K562 (cell line): ENCODE results near the gene SURF6. TPM values are rescaled to one million over a fixed set of nuclear protein-coding genes. Genes with fewer than 3 reads are reported as not detected.

ENCODE experiments used
- ATF1 ChIP-seq, 2 experiments: fragments of 450-650 bp in 1 of 2; IDR thresholded peaks; 2 replicates each; pipeline ENCODE4 v1.6.1; 2016; ENCODE audit warnings: missing compliant biosample characterization in 1 of 2, missing genetic modification characterization in 1 of 2
- FOXM1 ChIP-seq, 2 experiments: fragments of 450-650 bp in 1 of 2; sonication (generic) in 1 of 2; formaldehyde crosslinking in 1 of 2; IDR thresholded peaks; 2 replicates each; pipeline versions ENCODE4 v1.6.1 to v1.9.0; 2017 to 2022; ENCODE audit warnings: low read depth in 2 of 2, mild to moderate bottlenecking in 2 of 2, missing genetic modification reagents in 1 of 2, moderate library complexity in 1 of 2
- HIVEP1 ChIP-seq: fragments of 250-450 bp; sonication (Bioruptor Pico); IDR thresholded peaks from 2 replicates; pipeline ENCODE4 v1.4.0; 2020; ENCODE audit warnings: mild to moderate bottlenecking
- HNRNPL ChIP-seq: fragments of 200-400 bp; formaldehyde crosslinking; IDR thresholded peaks from 2 replicates; pipeline ENCODE4 v1.6.1; 2017; ENCODE audit warnings: low read depth, mild to moderate bottlenecking, low read length
- KLF13 ChIP-seq: fragments of 450-650 bp; IDR thresholded peaks from 2 replicates; pipeline ENCODE4 v1.6.1; 2016; ENCODE audit warnings: missing genetic modification characterization, low read depth, mild to moderate bottlenecking, missing compliant biosample characterization, moderate library complexity, borderline replicate concordance
- MAFK ChIP-seq: IDR thresholded peaks from 2 replicates; pipeline ENCODE4 v1.6.1; 2011; ENCODE audit warnings: low read length, improper control_type of control experiment
- NRF1 ChIP-seq, 2 experiments: fragments of 450-650 bp; IDR thresholded peaks in 1 of 2; conservative IDR thresholded peaks in 1 of 2; 2 replicates each; pipeline ENCODE4 v1.6.1; 2014; ENCODE audit warnings: mild to moderate bottlenecking in 2 of 2
- PML ChIP-seq: IDR thresholded peaks from 2 replicates; pipeline ENCODE4 v1.6.1; 2012; ENCODE audit warnings: low read length, inconsistent platforms
- POLR2B ChIP-seq: fragments of 450-650 bp; IDR thresholded peaks from 2 replicates; pipeline ENCODE4 v1.6.1; 2018; ENCODE audit warnings: low read depth; ENCODE audit not compliant: partially characterized antibody
- SAP30 ChIP-seq: fragments of 200-600 bp; sonication (generic); IDR thresholded peaks from 2 replicates; pipeline ENCODE4 v1.6.1; 2012; ENCODE audit warnings: borderline replicate concordance, low read depth, mild to moderate bottlenecking, moderate library complexity, low read length, control low read depth, inconsistent platforms; ENCODE audit not compliant: insufficient read depth, poor library complexity, severe bottlenecking
- SMAD1 ChIP-seq: fragments of 150-350 bp; IDR thresholded peaks from 2 replicates; pipeline ENCODE4 v1.6.1; 2014; ENCODE audit warnings: low read length, low read depth; ENCODE audit not compliant: partially characterized antibody
- ZNF197 ChIP-seq: fragments of 200-800 bp; sonication (Bioruptor generic); IDR thresholded peaks from 2 replicates; pipeline ENCODE4 v1.6.1; 2016; ENCODE audit warnings: low read depth, missing genetic modification characterization, missing compliant biosample characterization
- ZNF507 ChIP-seq: conservative IDR thresholded peaks from 2 replicates; pipeline ENCODE4 v1.6.1; 2017; ENCODE audit warnings: missing genetic modification characterization, missing compliant biosample characterization
- ZNF75A ChIP-seq: fragments of 450-650 bp; formaldehyde crosslinking; IDR thresholded peaks from 2 replicates; pipeline ENCODE4 v1.4.0; 2020; ENCODE audit warnings: mild to moderate bottlenecking
- polyA plus RNA-seq, 8 experiments: library from polyadenylated mRNA; depleted of rRNA in 4 of 8; stranded (reverse) in 5 of 8; unstranded in 3 of 8; fragments of >200 nt; fragmentation: Nextera tagmentation in 2 of 8; fragmentation: Illumina TruSeq in 1 of 8; extraction: Ambion mirVana in 2 of 8; extraction: Trizol in 1 of 8; gene quantifications; 2 replicates each; pipeline versions ENCODE4 v1.2.1 to v1.2.3, GENCODE V29; 2011 to 2014; ENCODE audit warnings: inconsistent platforms in 1 of 8, missing spikeins in 1 of 8
- total RNA-seq, 7 experiments: library from RNA; depleted of rRNA in 6 of 7; stranded (reverse); fragments of >200 nt in 6 of 7; fragmentation: Illumina TruSeq in 2 of 7; extraction: Trizol in 2 of 7; gene quantifications; 2 replicates each; pipeline versions ENCODE4 v1.2.1 to v1.2.3, GENCODE V29; 2011 to 2021; ENCODE audit warnings: low replicate concordance in 1 of 7
- TF ChIP-seq, protein P1 (sequence below): sonication (generic); formaldehyde crosslinking; IDR thresholded peaks from 2 replicates; pipeline ENCODE4 v1.8.0; 2022; ENCODE audit warnings: mild to moderate bottlenecking, missing genetic modification reagents
- TF ChIP-seq, protein P2 (sequence below): fragments of 450-650 bp; formaldehyde crosslinking; IDR thresholded peaks from 2 replicates; pipeline ENCODE4 v1.4.0; 2020; ENCODE audit warnings: mild to moderate bottlenecking, moderate library complexity
- TF ChIP-seq, protein P3 (sequence below): fragments of 450-650 bp; formaldehyde crosslinking; IDR thresholded peaks from 2 replicates; pipeline ENCODE4 v1.4.0; 2020; ENCODE audit warnings: mild to moderate bottlenecking, moderate library complexity
- TF ChIP-seq, protein P4 (sequence below): sonication (generic); formaldehyde crosslinking; IDR thresholded peaks from 2 replicates; pipeline ENCODE4 v1.8.1; 2023; ENCODE audit warnings: mild to moderate bottlenecking, missing genetic modification reagents, moderate library complexity
- TF ChIP-seq, protein P5 (sequence below): fragments of 450-650 bp; IDR thresholded peaks from 2 replicates; pipeline ENCODE4 v1.6.1; 2016

SURF6 gene
- total and polyA plus RNA-seq, 9 of the 15 experiments (the other 6 are each of a cell fraction or from before 2014, with no cell fraction given): 1.4 to 68.3 (median 14.7) TPM

DNA sequence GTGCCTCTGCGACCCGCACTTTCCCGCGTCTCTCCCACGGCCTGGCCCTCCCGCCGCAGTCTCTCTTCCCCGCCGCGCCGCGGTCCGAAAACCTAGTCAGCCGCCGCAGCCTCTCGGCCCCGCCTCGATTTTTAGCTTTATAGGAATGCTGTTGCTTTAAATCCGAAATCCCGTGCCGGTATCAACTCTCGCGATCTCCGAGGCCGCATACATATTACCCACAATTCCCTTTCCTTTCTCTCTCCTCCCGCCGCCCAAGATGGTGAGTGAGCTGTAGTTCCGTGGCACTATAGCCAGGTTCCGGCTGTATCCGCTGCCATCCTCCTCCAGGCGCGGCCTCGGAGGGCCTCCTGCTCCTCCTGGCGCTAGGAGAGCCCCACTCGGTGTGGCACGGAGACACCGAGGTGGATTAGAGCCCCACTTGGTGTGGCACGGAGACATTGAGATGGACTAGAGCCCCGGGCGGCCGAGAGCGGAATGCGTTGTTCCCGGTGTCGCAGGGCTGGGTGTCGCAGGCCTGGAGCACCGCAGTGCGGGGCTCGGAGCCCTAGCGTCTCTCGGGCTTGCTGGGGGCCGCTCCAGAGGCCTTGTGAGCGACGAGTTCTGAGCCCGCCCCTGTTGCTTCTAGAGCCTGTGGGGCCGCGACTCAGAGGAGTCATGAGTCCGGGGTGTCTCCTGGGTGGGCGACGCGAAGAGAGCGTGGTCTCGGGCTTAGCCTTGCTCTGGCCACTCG lies 12.2 kb upstream of the SURF6 start, which contains the start of the genes MED22 and RPL7A (continued):
- TF ChIP-seq NRF1 (conservative IDR thresholded peaks at IDR 0.05 in 1 of 2, IDR thresholded peaks at IDR 0.05 in 1 of 2) (0 out of 4 replicates have a peak, but pooled peaks of 1 of the 2 experiments have one; percentile 8), POLR2B (peak; percentile 99), PML (peak; percentile 93), MAFK (no peak), SMAD1 (peak; percentile 89), SAP30 (peak; percentile 55), FOXM1 (IDR thresholded peaks at IDR 0.05; ENCODE audit: low read depth) (peak; percentile 77), FOXM1 (CRISPR knock-in tag; IDR thresholded peaks at IDR 0.05; ENCODE audit: low read depth) (no peak), ZNF75A (CRISPR knock-in tag) (no peak), ATF1 (CRISPR knock-in tag; IDR thresholded peaks at IDR 0.05) (no peak), ATF1 (tag; IDR thresholded peaks at IDR 0.05) (peak; percentile 29; the same call in 1 of the 2 replicates), HNRNPL (no peak), KLF13 (no peak), HIVEP1 (CRISPR knock-in tag) (no peak), ZNF507 (tag) (no peak), ZNF197 (CRISPR knock-in tag) (no peak)
- TF ChIP-seq, protein P1, sequence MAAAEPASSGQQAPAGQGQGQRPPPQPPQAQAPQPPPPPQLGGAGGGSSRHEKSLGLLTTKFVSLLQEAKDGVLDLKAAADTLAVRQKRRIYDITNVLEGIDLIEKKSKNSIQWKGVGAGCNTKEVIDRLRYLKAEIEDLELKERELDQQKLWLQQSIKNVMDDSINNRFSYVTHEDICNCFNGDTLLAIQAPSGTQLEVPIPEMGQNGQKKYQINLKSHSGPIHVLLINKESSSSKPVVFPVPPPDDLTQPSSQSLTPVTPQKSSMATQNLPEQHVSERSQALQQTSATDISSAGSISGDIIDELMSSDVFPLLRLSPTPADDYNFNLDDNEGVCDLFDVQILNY: peak; percentile 63; the same call in 1 of the 2 replicates
- TF ChIP-seq, protein P2, sequence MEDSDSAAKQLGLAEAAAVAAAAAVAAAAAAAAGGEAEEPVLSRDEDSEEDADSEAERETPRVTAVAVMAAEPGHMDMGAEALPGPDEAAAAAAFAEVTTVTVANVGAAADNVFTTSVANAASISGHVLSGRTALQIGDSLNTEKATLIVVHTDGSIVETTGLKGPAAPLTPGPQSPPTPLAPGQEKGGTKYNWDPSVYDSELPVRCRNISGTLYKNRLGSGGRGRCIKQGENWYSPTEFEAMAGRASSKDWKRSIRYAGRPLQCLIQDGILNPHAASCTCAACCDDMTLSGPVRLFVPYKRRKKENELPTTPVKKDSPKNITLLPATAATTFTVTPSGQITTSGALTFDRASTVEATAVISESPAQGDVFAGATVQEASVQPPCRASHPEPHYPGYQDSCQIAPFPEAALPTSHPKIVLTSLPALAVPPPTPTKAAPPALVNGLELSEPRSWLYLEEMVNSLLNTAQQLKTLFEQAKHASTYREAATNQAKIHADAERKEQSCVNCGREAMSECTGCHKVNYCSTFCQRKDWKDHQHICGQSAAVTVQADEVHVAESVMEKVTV (CRISPR knock-in tag): peak; percentile 34; the same call in 1 of the 2 replicates
- TF ChIP-seq, protein P3, sequence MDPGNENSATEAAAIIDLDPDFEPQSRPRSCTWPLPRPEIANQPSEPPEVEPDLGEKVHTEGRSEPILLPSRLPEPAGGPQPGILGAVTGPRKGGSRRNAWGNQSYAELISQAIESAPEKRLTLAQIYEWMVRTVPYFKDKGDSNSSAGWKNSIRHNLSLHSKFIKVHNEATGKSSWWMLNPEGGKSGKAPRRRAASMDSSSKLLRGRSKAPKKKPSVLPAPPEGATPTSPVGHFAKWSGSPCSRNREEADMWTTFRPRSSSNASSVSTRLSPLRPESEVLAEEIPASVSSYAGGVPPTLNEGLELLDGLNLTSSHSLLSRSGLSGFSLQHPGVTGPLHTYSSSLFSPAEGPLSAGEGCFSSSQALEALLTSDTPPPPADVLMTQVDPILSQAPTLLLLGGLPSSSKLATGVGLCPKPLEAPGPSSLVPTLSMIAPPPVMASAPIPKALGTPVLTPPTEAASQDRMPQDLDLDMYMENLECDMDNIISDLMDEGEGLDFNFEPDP (CRISPR knock-in tag): no peak
- TF ChIP-seq, protein P4, sequence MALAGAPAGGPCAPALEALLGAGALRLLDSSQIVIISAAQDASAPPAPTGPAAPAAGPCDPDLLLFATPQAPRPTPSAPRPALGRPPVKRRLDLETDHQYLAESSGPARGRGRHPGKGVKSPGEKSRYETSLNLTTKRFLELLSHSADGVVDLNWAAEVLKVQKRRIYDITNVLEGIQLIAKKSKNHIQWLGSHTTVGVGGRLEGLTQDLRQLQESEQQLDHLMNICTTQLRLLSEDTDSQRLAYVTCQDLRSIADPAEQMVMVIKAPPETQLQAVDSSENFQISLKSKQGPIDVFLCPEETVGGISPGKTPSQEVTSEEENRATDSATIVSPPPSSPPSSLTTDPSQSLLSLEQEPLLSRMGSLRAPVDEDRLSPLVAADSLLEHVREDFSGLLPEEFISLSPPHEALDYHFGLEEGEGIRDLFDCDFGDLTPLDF (CRISPR knock-in tag): peak; percentile 18
- TF ChIP-seq, protein P5, sequence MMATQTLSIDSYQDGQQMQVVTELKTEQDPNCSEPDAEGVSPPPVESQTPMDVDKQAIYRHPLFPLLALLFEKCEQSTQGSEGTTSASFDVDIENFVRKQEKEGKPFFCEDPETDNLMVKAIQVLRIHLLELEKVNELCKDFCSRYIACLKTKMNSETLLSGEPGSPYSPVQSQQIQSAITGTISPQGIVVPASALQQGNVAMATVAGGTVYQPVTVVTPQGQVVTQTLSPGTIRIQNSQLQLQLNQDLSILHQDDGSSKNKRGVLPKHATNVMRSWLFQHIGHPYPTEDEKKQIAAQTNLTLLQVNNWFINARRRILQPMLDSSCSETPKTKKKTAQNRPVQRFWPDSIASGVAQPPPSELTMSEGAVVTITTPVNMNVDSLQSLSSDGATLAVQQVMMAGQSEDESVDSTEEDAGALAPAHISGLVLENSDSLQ: no peak
